BLaER1 (cell line): Measurements from ENCODE around the gene SEL1L2.
A peak's percentile ranks its signal among the peaks of the same experiment; 100 is the strongest.

ENCODE experiments used
- H3K27ac ChIP-seq: shearing (Covaris generic); formaldehyde crosslinking; 2 replicates; pipeline ENCODE4 v1.8.1; 2022
- H3K27me3 ChIP-seq: shearing (Covaris generic); formaldehyde crosslinking; 2 replicates; pipeline ENCODE4 v1.8.1; 2022
- H3K36me3 ChIP-seq: shearing (Covaris generic); formaldehyde crosslinking; 2 replicates; pipeline ENCODE4 v1.8.1; 2022
- H3K4me1 ChIP-seq: shearing (Covaris generic); formaldehyde crosslinking; 2 replicates; pipeline ENCODE4 v1.8.1; 2022
- H3K4me2 ChIP-seq: shearing (Covaris generic); formaldehyde crosslinking; 2 replicates; pipeline ENCODE4 v1.8.1; 2022
- H3K4me3 ChIP-seq: shearing (Covaris generic); formaldehyde crosslinking; 2 replicates; pipeline ENCODE4 v1.8.1; 2022
- H3K9ac ChIP-seq: shearing (Covaris generic); formaldehyde crosslinking; 2 replicates; pipeline ENCODE4 v1.8.1; 2022
- H3K9me3 ChIP-seq: shearing (Covaris generic); formaldehyde crosslinking; 2 replicates; pipeline ENCODE4 v1.8.1; 2022
- H4K20me1 ChIP-seq: shearing (Covaris generic); formaldehyde crosslinking; 2 replicates; pipeline ENCODE4 v1.8.1; 2022
- Cebpa-rat ChIP-seq: shearing (Covaris generic); IDR thresholded peaks from 2 replicates; pipeline ENCODE4 v1.8.1; 2022

The SEL1L2 gene

DNA sequence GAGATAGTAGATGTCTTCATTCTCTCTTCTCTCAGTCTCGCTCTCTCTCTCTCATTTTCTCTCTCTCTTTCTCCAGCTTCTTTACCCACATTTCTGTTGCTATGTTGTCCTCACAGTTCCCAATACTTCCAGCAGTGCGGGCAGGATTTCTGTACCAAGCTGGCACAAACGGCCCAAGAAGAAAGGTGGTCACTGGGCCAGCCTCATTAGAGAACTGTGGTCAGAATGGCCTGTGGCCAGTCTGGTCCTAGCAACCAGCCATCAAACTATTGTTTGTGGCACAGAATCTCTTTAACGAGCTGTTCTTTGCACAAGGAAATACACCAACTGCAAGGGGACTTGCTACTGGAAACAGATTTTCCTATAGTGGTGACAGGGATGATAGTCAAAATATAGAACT lies 81.3 kb downstream of the SEL1L2 start:
- no peak overlapping the region for H3K4me2 ChIP-seq
- H3K4me1 ChIP-seq, result no peaks in the 10 kb centered on the region
- H3K9me3 ChIP-seq, result no peaks in the 10 kb centered on the region
- H3K27ac ChIP-seq, result no peak overlapping the region
- H3K36me3 ChIP-seq, result no peaks in the 10 kb centered on the region
- no peak for TF ChIP-seq Cebpa-rat
- no peaks in the 10 kb centered on the region for H4K20me1 ChIP-seq
- no peak overlapping the region for H3K9ac ChIP-seq
- H3K4me3 ChIP-seq, result no peak overlapping the region
- no peaks in the 10 kb centered on the region for H3K27me3 ChIP-seq

DNA sequence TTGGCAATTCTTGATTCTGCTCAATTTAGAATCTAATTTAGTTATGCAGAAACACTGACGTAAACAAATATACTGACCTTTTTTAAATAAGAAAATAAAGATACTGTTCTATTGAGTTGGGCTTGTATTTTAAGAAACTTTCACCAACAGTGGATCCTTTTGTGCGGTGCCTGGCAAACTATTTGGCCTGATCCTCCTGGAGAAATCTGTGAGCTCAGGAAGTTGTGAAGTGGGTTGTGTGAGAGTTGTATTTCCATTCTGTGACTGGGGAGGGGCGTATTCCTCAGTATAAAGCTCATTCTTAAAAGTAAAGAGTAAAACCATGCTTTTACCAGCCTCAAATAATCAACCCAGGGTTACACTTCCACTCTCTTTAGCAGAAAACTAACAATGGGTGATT lies 85.6 kb downstream of the SEL1L2 start:
- H3K4me2 ChIP-seq, result no peak overlapping the region
- H3K4me1 ChIP-seq, result no peaks in the 10 kb centered on the region
- H4K20me1 ChIP-seq, result no peaks in the 10 kb centered on the region
- H3K27me3 ChIP-seq, result no peaks in the 10 kb centered on the region
- TF ChIP-seq Cebpa-rat, result no peak
- H3K9me3 ChIP-seq, result no peaks in the 10 kb centered on the region
- H3K4me3 ChIP-seq, result no peak overlapping the region
- H3K27ac ChIP-seq, result no peak overlapping the region
- H3K9ac ChIP-seq, result no peak overlapping the region
- no peaks in the 10 kb centered on the region for H3K36me3 ChIP-seq

GRCh38 chr20:13900496-13900895 lies 89.9 kb downstream of the SEL1L2 start:
- no peak overlapping the region for H3K27ac ChIP-seq
- H3K36me3 ChIP-seq, result no peaks in the 10 kb centered on the region
- H3K9ac ChIP-seq, result no peak overlapping the region
- H3K9me3 ChIP-seq, result no peaks in the 10 kb centered on the region
- peaks cover 9% of the 10 kb centered on the region for H3K4me1 ChIP-seq
- no peaks in the 10 kb centered on the region for H3K27me3 ChIP-seq
- no peak overlapping the region for H3K4me2 ChIP-seq
- no peaks in the 10 kb centered on the region for H4K20me1 ChIP-seq
- H3K4me3 ChIP-seq, result no peak overlapping the region
- no peak for TF ChIP-seq Cebpa-rat

DNA sequence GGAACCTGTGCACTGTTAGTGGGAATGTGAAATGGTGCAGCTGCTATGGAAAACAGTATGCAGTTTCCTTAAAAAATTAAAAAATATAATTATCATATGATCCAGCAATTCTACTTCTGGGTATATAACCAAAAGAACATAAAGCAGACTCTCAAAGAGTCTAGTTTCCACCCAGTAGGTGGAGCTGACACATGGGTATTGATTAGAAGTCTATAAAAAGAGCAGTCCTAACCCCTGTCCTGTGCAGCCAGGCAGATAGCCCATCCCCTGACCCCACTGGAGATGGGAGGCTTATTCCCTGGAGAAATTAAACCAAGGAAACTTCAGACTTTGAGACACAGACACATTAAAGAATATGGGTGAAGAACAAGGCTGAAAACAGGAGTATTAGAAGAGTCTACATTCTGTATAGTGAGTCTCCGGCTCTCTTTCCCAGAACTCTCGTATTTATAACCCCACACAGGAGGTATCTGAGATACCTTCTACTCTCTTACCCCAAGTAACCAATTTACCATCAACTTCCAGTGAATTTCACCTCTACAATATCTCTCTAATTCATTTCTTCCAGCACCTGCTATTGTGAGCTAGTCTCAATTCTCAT lies 92.3 kb downstream of the SEL1L2 start:
- Histone ChIP-seq H3K27me3 (no peaks in the 10 kb centered on the region), H3K36me3 (no peaks in the 10 kb centered on the region), H4K20me1 (no peaks in the 10 kb centered on the region), H3K9ac (no peak overlapping the region), H3K4me3 (no peak overlapping the region), H3K4me1 (peaks cover 9% of the 10 kb centered on the region), H3K27ac (no peak overlapping the region), H3K9me3 (peaks cover 1% of the 10 kb centered on the region; the same call in 1 of the 2 replicates), H3K4me2 (peak overlapping the region; percentile 32)
- no peak for TF ChIP-seq Cebpa-rat

- no peaks in the 10 kb centered on the region for H3K36me3 ChIP-seq
- H3K9me3 ChIP-seq, result peaks cover 37% of the 10 kb centered on the region
- H3K4me3 ChIP-seq, result no peak overlapping the region
- no peak overlapping the region for H3K4me2 ChIP-seq
- no peak overlapping the region for H3K27ac ChIP-seq
- no peaks in the 10 kb centered on the region for H3K27me3 ChIP-seq
- H3K4me1 ChIP-seq, result no peaks in the 10 kb centered on the region
- H3K9ac ChIP-seq, result no peak overlapping the region
- H4K20me1 ChIP-seq, result no peaks in the 10 kb centered on the region
- no peak for TF ChIP-seq Cebpa-rat
These were observed 98.8 kb downstream of the SEL1L2 start for GRCh38 chr20:13891575-13891974.

DNA sequence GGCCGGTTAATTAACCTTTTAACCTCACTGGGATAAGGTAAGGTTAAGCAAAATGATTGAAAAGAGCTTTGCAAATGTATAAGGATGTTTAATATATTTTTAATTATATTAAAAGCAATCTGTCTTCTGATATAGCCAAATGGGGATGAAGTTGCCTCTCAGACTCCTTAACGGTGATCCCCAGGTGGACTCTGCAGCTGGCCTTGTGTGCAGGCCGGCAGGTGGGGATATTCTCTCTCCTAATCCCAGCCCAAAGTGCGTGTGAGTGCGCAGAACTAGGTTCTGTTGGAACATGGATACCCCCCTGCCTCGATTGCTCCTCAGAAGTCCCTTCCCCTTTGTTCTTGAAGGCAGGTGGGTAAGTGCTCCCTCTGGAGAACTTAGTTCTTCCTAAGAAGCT lies 105.6 kb downstream of the SEL1L2 start:
- TF ChIP-seq Cebpa-rat, result no peak
- Histone ChIP-seq H3K4me3 (no peak overlapping the region), H3K36me3 (no peaks in the 10 kb centered on the region), H4K20me1 (no peaks in the 10 kb centered on the region), H3K4me2 (no peak overlapping the region), H3K27me3 (no peaks in the 10 kb centered on the region), H3K9ac (no peak overlapping the region), H3K9me3 (peaks cover 4% of the 10 kb centered on the region; the same call in 1 of the 2 replicates), H3K4me1 (no peaks in the 10 kb centered on the region), H3K27ac (no peak overlapping the region)

DNA sequence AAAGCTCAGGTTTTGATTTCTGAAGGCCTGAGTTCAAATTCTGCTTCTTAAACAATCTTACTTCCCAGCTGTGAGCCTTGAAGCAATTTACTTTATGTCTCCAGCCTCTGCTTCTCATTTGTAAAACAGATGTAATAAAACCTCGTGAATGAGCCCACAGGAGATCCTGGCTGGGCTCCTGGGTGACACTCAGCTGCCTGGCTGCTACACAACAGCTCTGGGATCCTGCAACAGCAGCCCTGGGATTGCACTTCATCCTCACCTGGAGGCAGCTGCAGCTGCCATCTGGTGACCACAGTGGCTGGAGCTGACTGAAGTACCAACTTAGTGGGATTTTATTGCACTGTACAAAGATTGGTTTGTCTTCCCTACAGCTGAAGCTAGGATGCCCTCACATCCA lies 107.0 kb downstream of the SEL1L2 start:
- no peak for TF ChIP-seq Cebpa-rat
- H3K27ac ChIP-seq, result no peak overlapping the region
- no peaks in the 10 kb centered on the region for H3K36me3 ChIP-seq
- H3K4me3 ChIP-seq, result no peak overlapping the region
- no peaks in the 10 kb centered on the region for H3K27me3 ChIP-seq
- H3K9me3 ChIP-seq, result no peaks in the 10 kb centered on the region
- no peaks in the 10 kb centered on the region for H3K4me1 ChIP-seq
- H3K4me2 ChIP-seq, result no peak overlapping the region
- H3K9ac ChIP-seq, result no peak overlapping the region
- no peaks in the 10 kb centered on the region for H4K20me1 ChIP-seq

GRCh38 chr20:13878566-13878965 lies 111.8 kb downstream of the SEL1L2 start:
- no peak overlapping the region for H3K4me3 ChIP-seq
- H4K20me1 ChIP-seq, result no peaks in the 10 kb centered on the region
- H3K4me2 ChIP-seq, result no peak overlapping the region
- H3K9ac ChIP-seq, result no peak overlapping the region
- H3K9me3 ChIP-seq, result no peaks in the 10 kb centered on the region
- H3K36me3 ChIP-seq, result no peaks in the 10 kb centered on the region
- H3K27ac ChIP-seq, result no peak overlapping the region
- H3K4me1 ChIP-seq, result no peaks in the 10 kb centered on the region
- no peak for TF ChIP-seq Cebpa-rat
- H3K27me3 ChIP-seq, result no peaks in the 10 kb centered on the region

GRCh38 chr20:13877793-13878192 lies 112.6 kb downstream of the SEL1L2 start:
- no peak overlapping the region for H3K27ac ChIP-seq
- no peaks in the 10 kb centered on the region for H4K20me1 ChIP-seq
- H3K27me3 ChIP-seq, result no peaks in the 10 kb centered on the region
- no peak overlapping the region for H3K4me3 ChIP-seq
- H3K4me2 ChIP-seq, result no peak overlapping the region
- TF ChIP-seq Cebpa-rat, result no peak
- no peaks in the 10 kb centered on the region for H3K4me1 ChIP-seq
- no peak overlapping the region for H3K9ac ChIP-seq
- H3K36me3 ChIP-seq, result no peaks in the 10 kb centered on the region
- H3K9me3 ChIP-seq, result no peaks in the 10 kb centered on the region

GRCh38 chr20:13875265-13875811 lies 115.1 kb downstream of the SEL1L2 start:
- TF ChIP-seq Cebpa-rat, result no peak
- no peaks in the 10 kb centered on the region for H3K4me1 ChIP-seq

More at GRCh38 chr20:13875265-13875811, 115.1 kb downstream of the SEL1L2 start:
- Histone ChIP-seq H3K27ac (no peak overlapping the region), H3K4me2 (no peak overlapping the region), H3K36me3 (no peaks in the 10 kb centered on the region), H3K9ac (no peak overlapping the region), H3K9me3 (no peaks in the 10 kb centered on the region), H3K4me3 (no peak overlapping the region), H3K27me3 (no peaks in the 10 kb centered on the region), H4K20me1 (no peaks in the 10 kb centered on the region)
